ENCODE measurements around the gene NKX1-1. TPM values are rescaled to one million over a fixed set of nuclear protein-coding genes. Genes with fewer than 3 reads are reported as not detected.
A peak's percentile ranks its signal among the peaks of the same experiment; 100 is the strongest.

The NKX1-1 gene
- total RNA-seq, 1 donor from 2014 or later: not detected

GRCh38 chr4:1404573-1405253 is 1.5 kb downstream of the NKX1-1 start:
- TF ChIP-seq CTCF (IDR thresholded peaks at IDR 0.05; ENCODE audit: unreplicated experiment): no peak
- H3K27ac Mint-ChIP-seq: no peak overlapping the region
- H3K4me3 Mint-ChIP-seq: no peak overlapping the region
- peak in 1 of 2 experiments; percentile 30 for DNase-seq (ENCODE audit: low spot score in 2 of 2, unreplicated experiment in 2 of 2)
- H3K4me1 Mint-ChIP-seq: no peaks in the 10 kb centered on the region
- H3K36me3 Mint-ChIP-seq: peaks cover 8% of the 10 kb centered on the region
- H3K27me3 Mint-ChIP-seq (ENCODE audit: low read depth): peaks cover 74% of the 10 kb centered on the region
- no peaks in the 10 kb centered on the region for H3K9me3 Mint-ChIP-seq

DNA sequence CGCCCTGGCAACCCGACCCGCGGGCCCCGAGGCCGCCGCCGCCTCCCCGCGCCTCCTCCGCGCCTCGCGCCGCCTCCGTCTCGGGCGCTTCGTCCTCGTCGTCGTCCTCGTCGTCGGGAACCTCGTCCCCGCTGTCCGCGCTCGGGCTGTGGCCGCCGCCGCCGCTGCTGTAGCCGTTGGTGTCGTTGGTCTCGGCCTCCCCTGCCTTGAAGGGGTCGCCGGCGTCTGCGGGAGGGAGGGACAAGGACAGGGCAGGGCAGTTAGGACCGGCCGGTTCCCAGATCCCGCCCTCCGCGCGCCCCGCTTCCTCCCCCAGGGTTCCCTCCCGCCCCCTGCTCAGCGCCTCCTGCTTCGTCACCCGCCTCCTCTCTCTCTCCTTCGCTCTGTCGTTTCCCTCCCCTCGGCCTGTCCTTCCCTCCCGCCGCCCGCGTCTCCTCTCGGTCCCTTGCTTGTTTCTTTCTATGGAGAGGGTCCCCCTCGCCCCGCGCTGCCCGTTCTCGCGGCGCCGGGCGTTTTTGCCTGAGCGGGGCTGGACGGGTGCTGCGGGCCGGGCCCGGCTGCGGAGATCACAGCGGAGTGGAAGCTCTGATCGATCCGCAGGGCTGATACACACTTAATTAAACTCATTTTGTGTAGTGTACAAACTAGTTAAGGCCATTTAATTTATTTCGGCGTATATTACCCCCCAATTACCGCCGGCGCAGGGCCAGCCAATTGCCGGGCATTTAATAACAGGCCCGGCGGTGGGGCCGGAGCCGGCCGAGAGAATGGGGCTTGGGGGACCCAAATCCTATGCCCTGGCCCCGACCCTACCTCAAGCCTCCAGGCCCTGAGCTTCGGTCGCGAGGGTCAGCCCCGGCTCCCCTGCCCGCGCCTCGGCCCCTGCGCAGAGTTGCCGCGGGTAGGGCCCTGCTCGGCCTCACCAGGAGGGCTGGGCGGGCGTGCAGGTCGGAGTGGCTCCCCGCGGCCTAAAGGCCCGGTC is 2.4 kb downstream of the NKX1-1 start:
- peak in 1 of 2 experiments; percentile 36 for DNase-seq (ENCODE audit: low spot score in 2 of 2, unreplicated experiment in 2 of 2)
- Mint-ChIP-seq H3K4me1 (no peaks in the 10 kb centered on the region), H3K27ac (no peak overlapping the region), H3K4me3 (no peak overlapping the region), H3K27me3 (ENCODE audit: low read depth) (peaks cover 65% of the 10 kb centered on the region), H3K36me3 (peaks cover 10% of the 10 kb centered on the region), H3K9me3 (no peaks in the 10 kb centered on the region)
- no peak for TF ChIP-seq CTCF (IDR thresholded peaks at IDR 0.05; ENCODE audit: unreplicated experiment)

DNA sequence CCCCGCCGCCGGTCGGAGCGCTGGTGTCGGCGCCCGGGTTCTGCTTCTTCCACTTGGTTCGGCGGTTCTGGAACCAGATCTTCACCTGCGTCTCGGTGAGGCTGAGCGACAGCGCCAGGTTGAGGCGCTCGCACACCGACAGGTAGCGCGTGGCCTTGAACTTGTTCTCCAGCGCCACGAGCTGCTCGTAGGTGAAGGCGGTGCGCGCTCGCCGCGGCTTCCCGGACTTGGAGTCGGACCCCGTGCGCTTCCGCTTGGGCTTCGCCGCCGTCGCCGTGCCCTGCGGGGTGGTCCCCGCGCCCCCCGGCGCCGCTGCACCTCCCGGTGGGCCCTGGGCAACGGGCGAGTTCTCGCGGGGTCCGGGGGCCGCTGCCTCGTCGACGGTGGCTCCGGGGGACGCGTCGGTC is 3.1 kb downstream of the NKX1-1 start:
- H3K27me3 Mint-ChIP-seq (ENCODE audit: low read depth): peaks cover 61% of the 10 kb centered on the region
- peak in 1 of 2 experiments; percentile 37 for DNase-seq (ENCODE audit: low spot score in 2 of 2, unreplicated experiment in 2 of 2)
- no peak overlapping the region for H3K27ac Mint-ChIP-seq
- TF ChIP-seq CTCF (IDR thresholded peaks at IDR 0.05; ENCODE audit: unreplicated experiment): no peak
- H3K4me3 Mint-ChIP-seq: no peak overlapping the region
- peaks cover 11% of the 10 kb centered on the region for H3K36me3 Mint-ChIP-seq
- H3K9me3 Mint-ChIP-seq: no peaks in the 10 kb centered on the region
- no peaks in the 10 kb centered on the region for H3K4me1 Mint-ChIP-seq

DNA sequence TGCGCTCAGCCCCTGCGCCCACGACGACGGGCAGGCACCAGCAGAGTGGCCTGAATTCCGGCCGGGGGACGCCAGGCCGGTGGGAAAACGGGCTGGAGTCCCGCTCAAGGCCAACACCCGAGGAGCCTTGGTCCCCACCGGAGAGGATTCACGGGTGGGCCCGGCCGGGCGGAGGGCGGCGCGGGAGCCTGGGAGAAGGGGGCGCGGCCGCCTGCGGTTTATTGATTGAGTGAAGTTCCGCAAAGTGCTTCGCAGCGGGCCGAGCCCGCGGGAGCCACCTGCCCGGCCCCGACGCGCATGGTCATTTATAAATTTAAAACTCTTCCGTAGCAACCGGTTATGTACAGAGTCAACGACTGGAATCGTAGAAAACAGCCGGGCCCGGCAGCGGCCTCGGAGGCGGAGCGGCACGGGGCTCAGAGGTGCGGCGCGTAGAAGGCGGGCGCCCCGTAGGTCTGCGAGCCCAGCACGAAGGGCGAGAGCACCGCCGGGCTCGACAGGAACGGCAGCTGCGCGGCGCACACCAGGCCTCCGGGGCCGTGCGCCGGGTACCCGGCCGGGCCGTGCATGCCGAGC is 3.6 kb downstream of the NKX1-1 start:
- Mint-ChIP-seq H3K4me3 (no peak overlapping the region), H3K27me3 (ENCODE audit: low read depth) (peaks cover 56% of the 10 kb centered on the region), H3K27ac (no peak overlapping the region), H3K36me3 (peaks cover 11% of the 10 kb centered on the region), H3K9me3 (no peaks in the 10 kb centered on the region), H3K4me1 (no peaks in the 10 kb centered on the region)
- peak in 1 of 2 experiments; percentile 32 for DNase-seq (ENCODE audit: low spot score in 2 of 2, unreplicated experiment in 2 of 2)
- no peak for TF ChIP-seq CTCF (IDR thresholded peaks at IDR 0.05; ENCODE audit: unreplicated experiment)

DNA sequence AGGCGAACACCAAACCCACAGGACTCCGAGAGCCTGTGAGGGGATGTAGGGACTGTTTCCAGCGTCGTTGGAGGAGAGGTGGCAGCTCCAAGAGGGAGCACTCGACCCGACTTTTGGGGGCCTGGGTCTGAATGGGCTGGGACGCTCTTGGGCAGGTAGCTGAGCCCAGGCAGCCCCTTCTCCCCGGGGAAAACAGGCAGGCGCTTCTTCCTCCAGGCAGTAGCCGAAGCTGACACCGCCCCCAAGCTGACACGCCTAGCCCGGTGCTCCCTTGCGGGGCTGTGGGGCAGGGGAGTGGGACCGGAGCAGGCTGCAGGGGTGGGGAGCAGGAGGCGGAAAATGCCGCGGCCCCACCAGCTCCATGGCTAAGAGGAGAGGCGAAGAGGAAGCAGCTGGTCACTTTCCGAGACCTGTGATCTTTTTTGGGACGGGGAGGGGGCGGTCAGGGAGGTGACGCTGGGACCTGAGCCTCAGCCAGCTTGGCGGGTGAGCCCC is 4.2 kb downstream of the NKX1-1 start:
- TF ChIP-seq CTCF (IDR thresholded peaks at IDR 0.05; ENCODE audit: unreplicated experiment): no peak
- Mint-ChIP-seq H3K4me1 (no peaks in the 10 kb centered on the region), H3K9me3 (no peaks in the 10 kb centered on the region), H3K36me3 (peaks cover 11% of the 10 kb centered on the region), H3K4me3 (no peak overlapping the region), H3K27ac (no peak overlapping the region), H3K27me3 (ENCODE audit: low read depth) (peaks cover 51% of the 10 kb centered on the region)
- DNase-seq (ENCODE audit: low spot score in 2 of 2, unreplicated experiment in 2 of 2): peak in 1 of 2 experiments; percentile 32

All from mesothelial cell of epicardium (in vitro differentiated cells).